Measurements from ENCODE around the gene HK2. TPM values are rescaled to one million over a fixed set of nuclear protein-coding genes. Genes with fewer than 3 reads are reported as not detected.

HK2 gene
- total RNA-seq, 1 donor from 2014 or later: 27.6 TPM

DNA sequence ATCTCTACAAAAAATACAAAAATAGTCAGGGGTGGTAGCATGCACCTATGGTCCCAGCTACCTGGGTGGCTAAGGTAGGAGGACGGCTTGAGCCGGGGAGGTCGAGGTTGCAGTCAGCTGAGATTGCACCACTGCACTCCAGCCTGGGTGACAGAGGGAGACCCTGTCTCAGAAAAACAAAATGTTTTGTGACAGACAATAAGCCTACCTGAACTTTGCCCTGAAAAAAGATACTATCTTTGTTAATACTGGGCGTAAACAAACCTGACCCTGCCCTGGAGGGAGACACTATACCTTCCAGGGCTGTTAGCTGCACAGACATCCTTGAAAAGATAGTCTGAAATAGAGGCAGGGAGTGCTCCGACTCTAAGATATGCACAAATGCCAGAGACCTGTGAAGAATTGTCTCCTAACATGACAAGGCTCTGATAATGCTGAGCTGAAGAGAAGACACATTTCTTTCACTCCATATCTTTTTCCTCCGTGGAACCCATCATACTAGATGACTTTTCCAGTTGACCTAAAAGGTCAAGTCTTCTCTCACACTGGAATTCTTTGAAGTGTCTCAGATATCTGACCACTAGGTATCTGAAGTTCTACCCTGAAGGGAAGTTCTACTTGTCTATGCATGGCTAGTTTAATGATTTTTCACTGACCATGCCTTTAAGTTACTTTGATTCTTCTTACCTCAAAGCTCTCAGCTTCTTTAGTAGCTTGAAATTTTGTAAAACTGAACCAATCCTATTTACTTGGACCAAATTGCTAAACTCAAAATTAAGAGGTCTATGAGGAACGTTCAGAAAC, 20.9 kb upstream of the HK2 start:
- Mint-ChIP-seq H3K4me3 (no peak overlapping the region), H3K36me3 (no peaks in the 10 kb centered on the region), H3K27me3 (peaks cover 18% of the 10 kb centered on the region), H3K4me1 (ENCODE audit: unreplicated experiment) (peaks cover 8% of the 10 kb centered on the region), H3K9me3 (no peaks in the 10 kb centered on the region), H3K27ac (no peak overlapping the region)
- DNase-seq (ENCODE audit: extremely low spot score, unreplicated experiment): no peak
- TF ChIP-seq CTCF (conservative IDR thresholded peaks at IDR 0.05): no peak

DNA sequence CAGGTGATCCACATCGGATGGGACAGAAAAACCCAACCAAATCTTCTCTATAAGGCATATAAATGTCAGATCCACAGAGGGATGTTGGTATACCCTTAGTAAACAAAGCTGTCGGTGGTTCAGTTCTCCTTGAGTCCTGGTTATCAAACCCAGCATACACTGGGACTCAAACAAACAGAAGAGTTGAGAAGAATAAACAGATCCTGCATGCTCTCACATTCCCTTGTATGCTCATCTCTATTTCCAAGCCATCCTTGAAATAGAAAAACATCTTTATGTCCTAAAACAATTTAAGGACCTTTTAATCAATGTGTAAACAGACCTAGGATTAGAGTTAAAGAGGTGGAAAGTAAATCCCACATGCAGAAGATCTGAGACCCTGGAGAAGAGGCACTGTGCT, 19.8 kb upstream of the HK2 start:
- Mint-ChIP-seq H3K36me3 (no peaks in the 10 kb centered on the region), H3K27ac (no peak overlapping the region), H3K27me3 (peaks cover 18% of the 10 kb centered on the region), H3K4me1 (ENCODE audit: unreplicated experiment) (peaks cover 8% of the 10 kb centered on the region), H3K4me3 (no peak overlapping the region), H3K9me3 (no peaks in the 10 kb centered on the region)
- DNase-seq (ENCODE audit: extremely low spot score, unreplicated experiment): no peak
- no peak for TF ChIP-seq CTCF (conservative IDR thresholded peaks at IDR 0.05)

DNA sequence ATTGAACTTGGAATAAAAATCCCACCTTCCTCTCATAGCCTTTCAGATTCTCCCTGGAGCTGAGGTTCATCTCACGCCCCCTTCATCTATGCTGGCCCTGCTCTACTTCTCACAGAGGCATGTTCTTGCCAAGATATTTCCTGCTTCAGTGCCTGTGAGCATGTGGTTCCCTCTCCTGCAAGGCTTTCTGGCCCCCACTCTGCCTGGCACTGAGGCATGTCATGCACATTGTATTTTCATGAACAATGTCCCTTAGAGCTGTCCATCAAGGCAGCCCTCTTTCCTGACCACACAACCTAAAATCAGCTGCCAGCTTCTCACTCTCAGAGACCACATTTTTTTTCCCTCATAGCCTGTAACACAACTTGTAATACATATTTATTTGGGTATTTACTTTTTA, 18.0 kb upstream of the HK2 start:
- no peak overlapping the region for H3K27ac Mint-ChIP-seq

GRCh38 chr2:74816540-74817303, 17.2 kb upstream of the HK2 start:
- TF ChIP-seq CTCF (conservative IDR thresholded peaks at IDR 0.05): no peak
- Mint-ChIP-seq H3K9me3 (no peaks in the 10 kb centered on the region), H3K27ac (peak overlapping the region; percentile 53), H3K4me1 (ENCODE audit: unreplicated experiment) (peaks cover 8% of the 10 kb centered on the region), H3K36me3 (no peaks in the 10 kb centered on the region), H3K27me3 (peaks cover 6% of the 10 kb centered on the region), H3K4me3 (peak overlapping the region; percentile 63)
- DNase-seq (ENCODE audit: extremely low spot score, unreplicated experiment): no peak

More for the DNA sequence above, 18.0 kb upstream of the HK2 start:
- Mint-ChIP-seq H3K4me3 (no peak overlapping the region), H3K27me3 (peaks cover 12% of the 10 kb centered on the region), H3K36me3 (no peaks in the 10 kb centered on the region), H3K9me3 (no peaks in the 10 kb centered on the region), H3K4me1 (ENCODE audit: unreplicated experiment) (peaks cover 8% of the 10 kb centered on the region)
- DNase-seq (ENCODE audit: extremely low spot score, unreplicated experiment): peak; percentile 13
- no peak for TF ChIP-seq CTCF (conservative IDR thresholded peaks at IDR 0.05)

DNA sequence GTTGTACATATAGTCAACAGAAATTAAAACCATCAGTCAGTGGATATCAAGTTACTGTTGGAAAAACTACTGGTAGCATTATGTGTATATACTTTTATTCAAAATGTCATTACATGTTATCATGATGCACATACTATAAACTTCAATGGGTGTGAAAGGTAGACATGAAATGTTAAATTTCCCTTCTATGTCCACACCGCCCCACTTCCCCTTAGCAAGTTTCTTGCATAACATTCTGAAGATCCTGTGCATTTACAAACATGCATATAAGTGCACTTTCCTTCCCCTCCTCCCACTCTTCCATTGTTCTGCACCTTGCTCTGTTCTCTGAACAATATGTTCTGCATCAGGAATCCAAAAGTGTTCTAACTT, 16.6 kb upstream of the HK2 start:
- Mint-ChIP-seq H3K27ac (peak overlapping the region; percentile 53), H3K36me3 (no peaks in the 10 kb centered on the region), H3K4me3 (no peak overlapping the region), H3K4me1 (ENCODE audit: unreplicated experiment) (peaks cover 8% of the 10 kb centered on the region), H3K27me3 (peaks cover 5% of the 10 kb centered on the region), H3K9me3 (no peaks in the 10 kb centered on the region)
- TF ChIP-seq CTCF (conservative IDR thresholded peaks at IDR 0.05): no peak
- DNase-seq (ENCODE audit: extremely low spot score, unreplicated experiment): peak; percentile 10

All from type B pancreatic cell (in vitro differentiated cells).